ENCODE results near the gene ADCK2. TPM values are rescaled to one million over a fixed set of nuclear protein-coding genes. Genes with fewer than 3 reads are reported as not detected.
"Not testable (repeated sequence)": the region's sequence is repeated elsewhere in the genome, so short reads cannot be mapped to it uniquely, and the experiment has no call there.

The ADCK2 gene
- total RNA-seq, 2 experiments from 2014 or later = 24.2 to 24.4 TPM

DNA sequence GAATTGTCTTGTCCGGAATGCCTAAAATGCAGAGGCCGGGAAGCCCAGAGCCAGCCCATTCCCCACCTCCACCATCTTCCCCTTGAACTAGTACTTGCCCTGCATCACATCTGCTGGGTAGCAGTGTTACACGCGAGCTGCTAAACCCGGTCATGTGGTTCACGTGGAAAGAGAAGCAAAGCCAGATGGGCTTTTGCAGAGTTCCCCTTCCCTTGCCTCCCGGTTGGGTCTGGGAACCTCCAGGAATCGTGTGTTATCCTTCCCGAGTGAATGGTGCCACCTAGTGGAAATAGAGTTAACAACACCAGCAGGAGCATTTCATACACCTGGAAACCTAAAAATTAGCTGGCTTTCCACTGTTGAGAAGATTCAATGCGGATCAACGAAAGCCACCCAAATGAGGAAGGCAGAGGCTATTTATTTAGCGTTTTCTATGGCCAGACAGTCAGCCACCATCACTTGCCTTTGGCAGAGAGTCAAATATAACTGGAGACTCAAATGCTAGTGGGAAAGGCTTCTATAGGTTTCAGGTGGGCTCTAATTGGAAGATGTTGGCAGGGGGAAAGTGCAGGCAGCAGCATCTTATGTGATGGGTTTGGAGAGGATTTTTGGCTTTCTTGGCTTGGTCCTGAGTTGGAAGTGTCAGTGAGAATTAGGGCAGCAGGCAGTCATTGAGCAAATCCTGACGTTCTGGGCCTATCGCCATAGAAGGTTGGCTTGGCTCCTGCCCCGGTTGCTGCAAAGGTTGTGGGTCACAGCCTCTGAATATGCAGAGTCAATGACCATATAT, 19.2 kb upstream of the ADCK2 start:
- CTCF ChIA-PET = interaction anchor here (0.5 to 4.1 kb wide), 22 partner anchors 8 to 330 kb away, joined by 3 to 74 read pairs (median 4); partner anchors contain the start of genes ADCK2, DENND2A and MKRN1

DNA sequence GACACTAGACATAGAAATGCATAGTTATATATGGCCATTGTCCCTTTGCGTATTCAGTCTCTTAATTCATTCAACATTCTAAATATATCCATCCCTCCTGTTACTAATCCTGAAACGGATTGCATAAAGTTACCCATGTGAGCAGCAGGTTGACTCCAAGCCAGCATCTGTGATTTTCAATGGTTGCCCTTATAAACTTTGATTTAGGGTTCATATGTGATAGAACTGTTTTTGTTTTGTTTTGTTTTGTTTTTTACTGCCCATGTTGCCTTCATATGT, 18.7 kb upstream of the ADCK2 start:
- intact Hi-C loops (cut with micrococcal nuclease) = loop anchor here (5.0 kb wide), 1 partner anchor 358 kb away; the partner anchor contains the start of gene MRPS33
- no peaks in the 10 kb centered on the region for H3K9me3 Mint-ChIP-seq

More for the DNA sequence above, 19.2 kb upstream of the ADCK2 start:
- intact Hi-C loops (cut with micrococcal nuclease) = loop anchor here (1.0 to 5.0 kb wide), 3 partner anchors 135 to 359 kb away; partner anchors contain the start of gene MRPS33
- H3K27me3 Mint-ChIP-seq = peaks cover 5% of the 10 kb centered on the region
- no peak overlapping the region for H3K27ac Mint-ChIP-seq
- H3K4me1 Mint-ChIP-seq (ENCODE audit: low read depth) = peaks cover 17% of the 10 kb centered on the region
- H3K9me3 Mint-ChIP-seq = no peaks in the 10 kb centered on the region
- POLR2A ChIA-PET = interaction anchor here (0.6 kb wide), 1 partner anchor 165 kb away, joined by 3 read pairs; no protein-coding TSS in a partner anchor
- H3K36me3 Mint-ChIP-seq = no peaks in the 10 kb centered on the region
- no peak overlapping the region for H3K4me3 Mint-ChIP-seq
- DNase-seq = no peak

DNA sequence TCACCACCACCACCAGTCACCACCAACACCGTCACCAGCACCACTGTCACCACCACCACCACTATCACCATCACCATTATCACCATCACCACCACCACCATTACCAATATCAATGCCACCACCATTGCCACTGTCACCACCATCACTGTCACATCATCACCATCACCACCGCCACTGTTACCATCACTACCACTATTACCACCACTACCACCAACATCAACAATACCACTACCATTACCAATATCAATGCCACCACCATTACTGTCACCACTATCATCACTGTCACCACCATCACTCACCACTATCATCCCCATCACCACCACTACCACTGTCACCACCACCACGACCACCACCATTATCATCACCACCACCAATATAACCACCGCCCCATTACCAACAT, 18.1 kb upstream of the ADCK2 start:
- Mint-ChIP-seq H3K4me3 (no peak overlapping the region), H3K4me1 (ENCODE audit: low read depth) (peaks cover 17% of the 10 kb centered on the region), H3K36me3 (no peaks in the 10 kb centered on the region), H3K27me3 (peaks cover 4% of the 10 kb centered on the region), H3K9me3 (no peaks in the 10 kb centered on the region), H3K27ac (no peak overlapping the region)
- no peak for DNase-seq
- ChIA-PET POLR2A (no interaction called here), CTCF (interaction anchor here (0.9 to 4.1 kb wide), 2 partner anchors 135 to 138 kb away, joined by 3 to 74 read pairs; no protein-coding TSS in a partner anchor)
- intact Hi-C loops (cut with micrococcal nuclease) = loop anchor here (5.0 kb wide), 1 partner anchor 358 kb away; the partner anchor contains the start of gene MRPS33

More for the DNA sequence above, 18.7 kb upstream of the ADCK2 start:
- DNase-seq = no peak
- Mint-ChIP-seq H3K4me3 (no peak overlapping the region), H3K36me3 (no peaks in the 10 kb centered on the region), H3K27me3 (peaks cover 5% of the 10 kb centered on the region), H3K27ac (no peak overlapping the region), H3K4me1 (ENCODE audit: low read depth) (peaks cover 17% of the 10 kb centered on the region)
- ChIA-PET POLR2A (no interaction called here), CTCF (interaction anchor here (0.6 to 4.1 kb wide), 17 partner anchors 7 to 280 kb away, joined by 3 to 74 read pairs (median 4); partner anchors contain the start of genes DENND2A and MKRN1)

DNA sequence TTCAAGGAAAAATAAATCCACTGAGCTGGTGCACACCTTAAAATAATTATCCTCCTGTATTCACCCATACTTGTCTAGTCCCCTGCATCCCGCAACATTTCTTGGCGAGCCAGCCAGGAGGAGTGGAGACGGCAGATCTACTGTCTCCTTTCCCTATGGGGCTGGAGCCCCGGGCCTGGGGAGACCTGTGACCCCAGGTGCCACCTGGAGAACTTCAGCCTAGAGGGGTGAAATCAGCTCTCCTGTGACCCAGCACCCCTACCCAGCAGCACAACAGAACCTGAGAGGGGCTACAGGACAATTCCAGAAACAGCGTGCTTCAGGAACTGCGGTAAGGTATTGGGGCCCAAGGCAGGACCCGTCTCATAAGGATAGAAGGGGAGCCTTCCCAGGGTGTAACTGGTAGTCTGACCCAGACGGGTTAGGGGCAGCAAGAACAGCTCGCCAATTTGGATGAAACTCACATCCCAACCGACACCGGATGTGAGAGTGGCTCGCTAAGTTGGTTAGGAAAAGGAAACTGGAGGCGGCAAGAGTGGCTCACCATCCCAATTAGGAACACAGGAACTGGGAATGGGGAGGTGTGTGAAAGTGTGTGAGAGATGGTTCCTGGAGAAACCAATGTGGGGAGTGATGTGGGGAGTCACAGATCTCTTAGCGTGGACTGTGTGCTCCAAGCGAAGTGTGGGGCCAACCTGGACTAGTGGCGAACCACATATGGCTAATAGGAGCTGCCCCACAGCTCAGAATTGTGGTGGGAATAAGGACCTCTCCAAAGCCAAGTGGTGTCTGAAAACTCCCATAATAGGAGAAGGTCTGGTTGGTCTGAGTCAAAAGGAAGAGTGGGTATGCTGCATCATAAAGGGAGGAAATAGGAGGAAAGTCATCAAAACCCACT, 17.0 kb upstream of the ADCK2 start:
- ChIA-PET POLR2A (interaction anchor here (0.9 kb wide), 1 partner anchor 17 kb away, joined by 3 read pairs; the partner anchor contains the start of gene ADCK2), CTCF (interaction anchor here (0.6 to 1.6 kb wide), 4 partner anchors 138 to 327 kb away, joined by 3 to 11 read pairs (median 4); no protein-coding TSS in a partner anchor)
- Mint-ChIP-seq H3K9me3 (no peaks in the 10 kb centered on the region), H3K36me3 (no peaks in the 10 kb centered on the region), H3K4me3 (no peak overlapping the region), H3K4me1 (ENCODE audit: low read depth) (peaks cover 17% of the 10 kb centered on the region), H3K27me3 (peaks cover 4% of the 10 kb centered on the region), H3K27ac (no peak overlapping the region)
- intact Hi-C loops (cut with micrococcal nuclease) = loop anchor here (1.0 kb wide), 1 partner anchor 17 kb away; the partner anchor contains the start of gene ADCK2
- no peak for DNase-seq

DNA sequence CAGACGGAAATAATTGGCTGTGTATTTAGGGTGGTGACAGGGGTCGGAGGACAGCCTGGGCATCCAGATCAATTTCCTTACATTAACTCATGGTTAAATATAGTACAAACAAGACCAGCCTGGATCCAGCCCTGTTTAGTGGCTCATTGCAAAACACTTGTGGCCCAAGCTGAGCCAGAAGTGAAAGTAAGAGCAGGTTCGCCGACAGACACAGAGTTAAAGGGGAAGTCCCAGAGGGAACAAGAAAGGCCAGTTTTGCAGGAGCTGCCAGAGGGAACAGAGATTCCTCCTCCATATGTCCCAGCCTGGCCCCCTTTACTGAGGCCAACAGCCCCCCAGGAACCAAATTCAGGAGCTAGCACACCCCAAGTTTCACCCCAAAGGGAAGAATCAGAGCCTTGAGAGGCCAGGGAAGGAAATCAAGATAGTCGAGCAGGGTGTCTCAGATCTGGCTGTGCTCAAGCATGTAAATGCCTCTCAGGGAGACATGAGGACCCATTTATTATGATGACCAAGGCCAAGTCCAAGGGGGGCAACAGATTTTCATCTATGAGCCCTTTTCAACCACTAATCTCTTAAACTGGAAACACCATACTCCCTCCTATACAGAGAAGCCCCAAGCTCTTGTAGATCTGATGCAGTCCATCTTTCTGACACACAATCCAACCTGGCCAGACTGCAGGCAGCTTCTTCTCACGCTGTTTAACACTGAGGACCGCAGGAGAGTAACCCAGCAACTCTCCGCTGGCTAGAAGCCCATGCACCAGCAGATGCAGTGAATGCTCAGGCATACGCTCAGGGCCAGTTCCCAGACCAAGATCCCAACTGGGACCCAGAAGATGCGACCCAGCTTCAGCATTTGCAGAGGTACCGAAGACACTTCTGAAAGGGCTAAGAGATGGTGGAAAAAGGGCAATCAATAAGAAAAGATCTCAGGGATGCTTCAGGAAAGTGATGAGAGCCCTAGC, 15.9 kb upstream of the ADCK2 start:
- Mint-ChIP-seq H3K9me3 (no peaks in the 10 kb centered on the region), H3K4me1 (ENCODE audit: low read depth) (peaks cover 17% of the 10 kb centered on the region), H3K36me3 (no peaks in the 10 kb centered on the region), H3K27me3 (peaks cover 4% of the 10 kb centered on the region), H3K4me3 (peak overlapping the region; percentile 49), H3K27ac (no peak overlapping the region)
- intact Hi-C loops (cut with micrococcal nuclease) = loop anchor here (1.0 kb wide), 1 partner anchor 15 kb away; the partner anchor contains the start of gene ADCK2
- ChIA-PET POLR2A (interaction anchor here (0.9 kb wide), 1 partner anchor 16 kb away, joined by 3 read pairs; the partner anchor contains the start of gene ADCK2), CTCF (interaction anchor here (0.6 to 1.6 kb wide), 3 partner anchors 139 to 326 kb away, joined by 3 to 11 read pairs (median 6); no protein-coding TSS in a partner anchor)
- peak; percentile 66 for DNase-seq

DNA sequence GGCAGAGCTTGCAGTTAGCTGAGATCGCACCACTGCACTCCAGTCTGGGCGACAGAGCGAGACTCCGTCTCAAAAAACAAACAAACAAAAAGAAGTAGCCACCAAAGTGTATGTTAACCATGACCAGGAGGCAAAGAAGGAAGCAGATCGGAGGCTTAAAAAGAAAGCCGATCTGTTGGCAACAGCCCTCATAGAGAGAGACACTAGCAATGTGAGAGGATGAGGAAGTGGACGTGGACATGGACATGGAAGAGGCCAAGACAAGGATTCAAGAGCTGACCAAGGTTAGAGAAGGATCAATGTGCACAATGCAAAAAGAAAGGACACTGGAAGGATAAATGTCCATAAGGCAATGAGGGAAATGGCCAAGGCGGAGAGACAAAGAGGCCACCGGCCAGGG, 14.9 kb upstream of the ADCK2 start:
- Mint-ChIP-seq H3K27me3 (peaks cover 4% of the 10 kb centered on the region), H3K27ac (no peak overlapping the region), H3K9me3 (no peaks in the 10 kb centered on the region), H3K4me1 (ENCODE audit: low read depth) (peaks cover 17% of the 10 kb centered on the region), H3K36me3 (no peaks in the 10 kb centered on the region), H3K4me3 (no peak overlapping the region)
- CTCF ChIA-PET = no interaction called here
- POLR2A ChIA-PET = no interaction called here
- intact Hi-C loops (cut with micrococcal nuclease) = no loop called here
- no peak for DNase-seq

DNA sequence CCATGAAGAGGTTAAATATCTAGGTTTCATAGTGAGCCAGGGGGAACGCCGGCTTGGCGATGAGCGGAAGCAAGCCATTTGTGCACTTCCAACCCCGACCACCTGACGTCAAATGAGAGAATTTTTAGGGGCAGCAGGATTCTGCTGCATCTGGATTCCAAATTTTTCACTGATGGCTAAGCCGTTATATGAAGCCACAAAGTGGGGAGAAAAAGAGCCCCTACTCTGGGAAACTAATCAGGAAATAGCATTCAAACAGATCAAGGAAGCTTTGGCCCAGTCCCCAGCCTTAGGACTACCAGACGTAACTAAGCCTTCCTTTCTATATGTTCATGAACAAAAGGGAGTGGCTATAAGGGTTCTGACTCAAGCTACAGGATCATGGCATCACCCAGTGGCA, 12.9 kb upstream of the ADCK2 start:
- H3K36me3 Mint-ChIP-seq = no peaks in the 10 kb centered on the region
- H3K27ac Mint-ChIP-seq = no peak overlapping the region
- intact Hi-C loops (cut with micrococcal nuclease) = no loop called here
- peaks cover 15% of the 10 kb centered on the region for H3K4me1 Mint-ChIP-seq (ENCODE audit: low read depth)
- no peak overlapping the region for H3K4me3 Mint-ChIP-seq
- ChIA-PET CTCF (interaction anchor here (1.2 kb wide), 1 partner anchor 140 kb away, joined by 3 read pairs; no protein-coding TSS in a partner anchor), POLR2A (no interaction called here)
- H3K9me3 Mint-ChIP-seq = no peaks in the 10 kb centered on the region
- DNase-seq = no peak
- peaks cover 2% of the 10 kb centered on the region for H3K27me3 Mint-ChIP-seq

DNA sequence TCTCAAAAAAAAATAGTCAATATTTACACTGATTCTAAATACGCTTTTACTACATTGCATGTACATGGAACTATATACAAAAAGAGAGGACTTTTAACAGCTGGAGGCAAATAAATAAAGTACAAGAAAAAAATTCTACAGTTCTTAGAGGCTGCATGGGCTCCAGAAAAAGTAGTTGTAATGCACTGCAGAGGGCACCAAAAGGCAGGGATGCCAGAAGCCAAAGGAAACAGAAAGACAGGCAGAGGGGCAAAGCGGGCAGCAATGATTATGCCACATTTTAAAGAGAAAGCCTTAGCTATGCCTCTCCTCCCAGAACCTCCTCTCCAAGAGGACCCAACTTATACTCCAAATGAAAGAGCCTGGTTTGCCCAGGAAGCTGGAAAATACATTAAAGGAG, 11.6 kb upstream of the ADCK2 start:
- H3K4me3 Mint-ChIP-seq = no peak overlapping the region
- H3K27me3 Mint-ChIP-seq = peaks cover 2% of the 10 kb centered on the region
- H3K9me3 Mint-ChIP-seq = no peaks in the 10 kb centered on the region
- CTCF ChIA-PET = interaction anchor here (0.7 to 1.0 kb wide), 2 partner anchors 8 to 143 kb away, joined by 3 read pairs; no protein-coding TSS in a partner anchor
- H3K4me1 Mint-ChIP-seq (ENCODE audit: low read depth) = peaks cover 10% of the 10 kb centered on the region
- POLR2A ChIA-PET = no interaction called here
- intact Hi-C loops (cut with micrococcal nuclease) = no loop called here
- no peaks in the 10 kb centered on the region for H3K36me3 Mint-ChIP-seq
- no peak for DNase-seq
- no peak overlapping the region for H3K27ac Mint-ChIP-seq

DNA sequence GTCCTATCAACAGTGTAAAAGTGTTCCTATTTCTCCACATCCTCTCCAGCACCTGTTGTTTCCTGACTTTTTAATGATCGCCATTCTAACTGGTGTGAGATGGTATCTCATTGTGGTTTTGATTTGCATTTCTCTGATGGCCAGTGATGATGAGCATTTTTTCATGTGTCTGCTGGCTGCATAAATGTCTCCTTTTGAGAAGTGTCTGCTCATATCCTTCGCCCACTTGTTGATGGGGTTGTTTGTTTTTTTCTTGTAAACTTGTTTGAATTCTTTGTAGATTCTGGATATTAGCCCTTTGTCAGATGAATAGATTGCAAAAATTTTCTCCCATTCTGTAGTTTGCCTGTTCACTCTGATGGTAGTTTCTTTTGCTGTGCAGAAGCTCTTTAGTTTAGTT, 9.8 kb upstream of the ADCK2 start:
- intact Hi-C loops (cut with micrococcal nuclease); H3K4me1 Mint-ChIP-seq (ENCODE audit: low read depth); CTCF ChIA-PET; H3K27me3 Mint-ChIP-seq; H3K9me3 Mint-ChIP-seq; H3K27ac Mint-ChIP-seq; H3K36me3 Mint-ChIP-seq; DNase-seq; POLR2A ChIA-PET; H3K4me3 Mint-ChIP-seq: not testable (repeated sequence)

DNA sequence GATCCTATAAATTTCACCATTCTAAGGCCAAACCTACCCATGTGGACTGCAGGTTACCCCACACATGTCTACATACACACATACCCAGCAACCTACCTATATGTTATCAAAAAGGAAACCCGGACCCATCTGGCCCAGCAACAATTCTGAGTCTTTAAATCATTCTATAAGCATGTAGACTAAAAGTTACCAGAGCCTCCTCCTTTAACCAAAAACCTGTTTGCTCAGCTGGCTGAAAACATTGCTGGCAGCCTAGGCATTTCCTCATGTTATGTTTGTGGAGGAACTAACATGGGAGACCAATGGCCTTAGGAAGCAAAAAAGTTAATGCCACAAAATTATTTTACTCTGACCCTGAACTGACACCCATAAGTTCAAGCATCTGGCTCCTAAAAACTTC, 5.3 kb upstream of the ADCK2 start:
- H3K36me3 Mint-ChIP-seq = no peaks in the 10 kb centered on the region
- ChIA-PET CTCF (interaction anchor here (0.8 to 1.6 kb wide), 2 partner anchors 14 to 150 kb away, joined by 3 to 4 read pairs; no protein-coding TSS in a partner anchor), POLR2A (no interaction called here)
- intact Hi-C loops (cut with micrococcal nuclease) = no loop called here
- no peaks in the 10 kb centered on the region for H3K27me3 Mint-ChIP-seq
- no peak overlapping the region for H3K4me3 Mint-ChIP-seq
- H3K9me3 Mint-ChIP-seq = no peaks in the 10 kb centered on the region
- no peak overlapping the region for H3K27ac Mint-ChIP-seq
- peaks cover 6% of the 10 kb centered on the region for H3K4me1 Mint-ChIP-seq (ENCODE audit: low read depth)
- DNase-seq = no peak

DNA sequence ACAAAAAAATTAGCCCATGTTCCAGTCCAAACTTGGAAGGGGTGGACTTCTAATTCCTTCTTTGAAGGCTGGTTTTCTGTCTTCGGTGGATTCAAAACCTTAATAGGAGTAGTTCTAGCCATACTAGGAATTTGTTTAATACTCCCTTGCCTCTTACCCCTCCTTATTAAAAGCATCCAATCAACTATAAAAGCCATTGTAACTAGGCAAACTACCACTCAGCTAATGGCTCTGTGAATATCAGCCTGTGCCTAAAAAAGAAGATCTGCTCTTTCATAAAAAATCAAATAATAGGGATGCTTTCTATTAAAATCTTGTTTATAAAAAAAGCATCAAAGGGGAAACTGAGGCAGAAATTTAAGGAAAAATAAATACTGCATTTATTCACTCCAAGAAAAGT, 4.1 kb upstream of the ADCK2 start:
- ChIA-PET POLR2A (interaction anchor here (0.6 kb wide), 1 partner anchor 304 kb away, joined by 3 read pairs; no protein-coding TSS in a partner anchor), CTCF (interaction anchor here (1.4 to 1.6 kb wide), 2 partner anchors 15 to 151 kb away, joined by 3 to 4 read pairs; no protein-coding TSS in a partner anchor)
- Mint-ChIP-seq H3K27ac (no peak overlapping the region), H3K9me3 (no peaks in the 10 kb centered on the region), H3K4me3 (no peak overlapping the region), H3K36me3 (no peaks in the 10 kb centered on the region), H3K4me1 (ENCODE audit: low read depth) (peaks cover 9% of the 10 kb centered on the region), H3K27me3 (no peaks in the 10 kb centered on the region)
- DNase-seq = no peak
- intact Hi-C loops (cut with micrococcal nuclease) = no loop called here
